HepG2 (cell line): ENCODE data around the gene MTPN. TPM values are rescaled to one million over a fixed set of nuclear protein-coding genes. Genes with fewer than 3 reads are reported as not detected.

Experiments
- ATAC-seq: fragments of 200-7000 bp; cut with Tn5 transposase; 3 replicates; pipeline ENCODE4 v1.9.1; 2020; ENCODE audit warnings: mild to moderate bottlenecking, moderate library complexity
- BruUV-seq: library from RNA; stranded (reverse); fragments of 400-500 nt; replicated peaks from 2 replicates; lab custom pipeline; 2021; lab: Mats Ljungman, UMichigan
- CTCF ChIA-PET: fragments of 300-600 bp; formaldehyde crosslinking; extraction: SDS; loops from one replicate; lab custom pipeline; 2021; ENCODE audit warnings: low total read pairs, inconsistent platforms, low intra/inter-chr PET ratio; lab: Yijun Ruan, JAX
- POLR2A ChIA-PET: fragments of 350-600 bp; sonication (Branson Sonifier 250); formaldehyde crosslinking; loops from one replicate; lab custom pipeline; 2020; ENCODE audit warnings: antibody characterized with exemption, inconsistent platforms; lab: Yijun Ruan, JAX
- DNase-seq: peaks from one replicate; pipeline ENCODE4 v3.0.0-alpha.2; 2015; ENCODE audit warnings: low spot score
- FAIRE-seq: peaks from 3 replicates; lab custom pipeline; 2011; peaks lifted over from hg19 to GRCh38; lab: Jason Lieb, UNC
- H2AFZ ChIP-seq: one replicate; pipeline ENCODE4 v1.6.1; 2011; ENCODE audit warnings: low read length, inconsistent platforms
- H3K27ac ChIP-seq: fragments of 300-600 bp; 3 replicates; pipeline ENCODE4 v1.8.0; 2011; ENCODE audit warnings: mixed run types, mild to moderate bottlenecking, mixed read lengths, low read length, inconsistent platforms; ENCODE audit not compliant: insufficient read depth; ENCODE audit errors: extremely low read length
- H3K27me3 ChIP-seq, 2 experiments: fragments of 200-600 bp in 1 of 2; 2 replicates in 1 of 2; 3 replicates in 1 of 2; pipeline versions ENCODE4 v1.6.0 to v1.8.0; 2011; ENCODE audit warnings: low read length in 2 of 2, mild to moderate bottlenecking in 2 of 2, moderate library complexity in 2 of 2, inconsistent platforms in 1 of 2; ENCODE audit not compliant: insufficient read depth in 2 of 2, control insufficient read depth in 1 of 2
- H3K36me3 ChIP-seq, 2 experiments: fragments of 200-600 bp in 1 of 2; replicated peaks in 1 of 2; 2 replicates in 1 of 2; 3 replicates in 1 of 2; pipeline versions ENCODE4 v1.5.1 to v1.8.0; 2011; ENCODE audit warnings: low read length in 2 of 2, inconsistent platforms in 1 of 2; ENCODE audit not compliant: insufficient read depth in 2 of 2, control insufficient read depth in 1 of 2
- H3K4me1 ChIP-seq: 2 replicates; pipeline ENCODE4 v1.5.1; 2012; ENCODE audit warnings: low read length, inconsistent platforms; ENCODE audit not compliant: insufficient read depth
- H3K4me2 ChIP-seq: 2 replicates; pipeline ENCODE4 v1.6.0; 2011; ENCODE audit warnings: low read depth, low read length, inconsistent platforms
- H3K4me3 ChIP-seq, 3 experiments: fragments of 200-600 bp in 1 of 3; sonication (generic), shearing (Covaris generic) in 1 of 3; replicated peaks in 1 of 3; 2 replicates each; pipeline ENCODE4 v1.5.1; 2011 to 2016; ENCODE audit warnings: low read length in 3 of 3, inconsistent platforms in 2 of 3, low read depth in 2 of 3, mild to moderate bottlenecking in 2 of 3, control low read depth in 1 of 3, mixed read lengths in 1 of 3; ENCODE audit not compliant: insufficient read depth in 1 of 3
- H3K79me2 ChIP-seq: one replicate; pipeline ENCODE4 v1.6.1; 2011; ENCODE audit warnings: low read length, inconsistent platforms; ENCODE audit not compliant: insufficient read depth
- H3K9ac ChIP-seq: 2 replicates; pipeline ENCODE4 v1.6.0; 2011; ENCODE audit warnings: mild to moderate bottlenecking, low read depth, low read length, inconsistent platforms; ENCODE audit not compliant: insufficient read depth
- H3K9me3 ChIP-seq: 2 replicates; pipeline ENCODE4 v1.5.1; 2012; ENCODE audit warnings: mild to moderate bottlenecking, low read length
- H4K20me1 ChIP-seq: 2 replicates; pipeline ENCODE4 v1.6.0; 2011; ENCODE audit warnings: inconsistent platforms, mild to moderate bottlenecking, low read length, moderate library complexity; ENCODE audit not compliant: insufficient read depth
- AGO2 ChIP-seq: fragments of 200-400 bp; formaldehyde crosslinking; optimal IDR thresholded peaks from 2 replicates; pipeline ENCODE3; 2017; ENCODE audit warnings: mild to moderate bottlenecking, low read depth, low read length, moderate library complexity
- HDAC2 ChIP-seq: sonication (generic); formaldehyde crosslinking; IDR thresholded peaks from 2 replicates; pipeline ENCODE4 v1.4.0; 2020; ENCODE audit warnings: missing genetic modification reagents
- KLF9 ChIP-seq: IDR thresholded peaks from 2 replicates; pipeline ENCODE4 v1.6.1; 2016; ENCODE audit warnings: low read depth
- TBX3 ChIP-seq: fragments of 450-650 bp; IDR thresholded peaks from 2 replicates; pipeline ENCODE4 v1.6.1; 2017; ENCODE audit warnings: antibody characterized with exemption, mild to moderate bottlenecking, inconsistent platforms, borderline replicate concordance
- TOE1 ChIP-seq: sonication (generic); formaldehyde crosslinking; IDR thresholded peaks from 2 replicates; pipeline ENCODE4 v1.4.0; 2020; ENCODE audit warnings: mild to moderate bottlenecking, missing genetic modification reagents
- XBP1 ChIP-seq: sonication (generic); formaldehyde crosslinking; IDR thresholded peaks from 2 replicates; pipeline ENCODE4 v1.5.0; 2020; ENCODE audit warnings: missing genetic modification reagents
- ZFP62 ChIP-seq: sonication (generic); formaldehyde crosslinking; IDR thresholded peaks from 2 replicates; pipeline ENCODE4 v1.4.0; 2020; ENCODE audit warnings: missing genetic modification reagents
- ZNF205 ChIP-seq: IDR thresholded peaks from 2 replicates; pipeline ENCODE4 v1.6.1; 2018; ENCODE audit warnings: missing biosample characterization, missing genetic modification reagents
- ZNF660 ChIP-seq: sonication (generic); formaldehyde crosslinking; IDR thresholded peaks from 2 replicates; pipeline ENCODE4 v1.5.1; 2020; ENCODE audit warnings: mild to moderate bottlenecking, low read depth, missing genetic modification reagents, borderline replicate concordance
- ZSCAN9 ChIP-seq: IDR thresholded peaks from 2 replicates; pipeline ENCODE4 v1.6.1; 2016; ENCODE audit warnings: borderline replicate concordance
- WGBS: methylation state at CpG from one replicate; pipeline ENCODE4 v1.1.6; 2017; ENCODE audit warnings: low lambda C conversion rate; 5-methylcytosine and 5-hydroxymethylcytosine counted together
- in situ Hi-C: cut with HindIII; loops from 2 replicates; pipeline ENCODE4 v1.10.0; 2017; ENCODE audit warnings: low pct_unique_long_range_greater_than_20kb; ENCODE audit not compliant: extremely low pct_ligation_motif_present
- intact Hi-C: fragments of 100-400 bp; cut with micrococcal nuclease; formaldehyde crosslinking; loops from one replicate; pipeline ENCODE4 v1.10.0; 2022; ENCODE audit not compliant: unreplicated experiment
- polyA plus RNA-seq, 8 experiments: library from polyadenylated mRNA; depleted of rRNA in 3 of 8; stranded (reverse) in 7 of 8; unstranded in 1 of 8; fragments of >200 nt; fragmentation: Illumina TruSeq in 4 of 8; extraction: Trizol in 4 of 8; gene quantifications; 2 replicates each; pipeline versions ENCODE4 v1.2.1 to v1.2.3, GENCODE V29; 2011 to 2016; ENCODE audit warnings: low read depth in 4 of 8, missing spikeins in 1 of 8, mixed read lengths in 1 of 8; ENCODE audit not compliant: insufficient read depth in 1 of 8
- total RNA-seq, 5 experiments: library from RNA; depleted of rRNA; stranded (reverse); fragments of >200 nt; fragmentation: Illumina TruSeq; extraction: Trizol; gene quantifications; 2 replicates each; pipeline ENCODE4 v1.2.3, GENCODE V29; 2016; ENCODE audit warnings: low read depth in 1 of 5
- TF ChIP-seq, protein P1 (sequence below): sonication (generic); formaldehyde crosslinking; IDR thresholded peaks from 2 replicates; pipeline ENCODE4 v1.5.0; 2020; ENCODE audit warnings: mild to moderate bottlenecking, missing genetic modification reagents
- TF ChIP-seq, protein P2 (sequence below): sonication (generic); formaldehyde crosslinking; conservative IDR thresholded peaks from 2 replicates; pipeline ENCODE4 v1.4.0; 2020; ENCODE audit warnings: missing genetic modification reagents

Gene MTPN
- total and polyA plus RNA-seq, 2 of the 13 experiments (the other 11 are each of a cell fraction or from before 2014, with no cell fraction given), result 31.1 to 71.7 TPM

DNA sequence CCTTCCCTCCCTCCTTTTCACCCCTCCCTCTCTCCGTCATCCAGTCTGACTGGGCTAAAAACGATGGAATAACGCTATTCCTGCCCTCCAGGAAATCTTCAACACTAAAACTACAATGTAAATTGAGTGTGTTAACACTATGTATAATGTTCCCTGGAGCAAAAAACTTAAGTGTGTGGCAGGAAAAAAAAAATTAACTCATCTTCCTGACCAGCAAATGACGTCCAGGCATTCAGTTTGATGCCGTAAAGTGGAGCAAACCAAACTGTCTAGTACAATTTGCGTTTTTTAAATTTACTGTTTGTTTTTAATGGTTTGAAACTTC is 545 bp upstream of the MTPN start:
- H3K79me2 ChIP-seq, result peaks cover 41% of the 10 kb centered on the region
- no peak for ATAC-seq
- no TSS peak for BruUV-seq
- no peak overlapping the region for H3K27ac ChIP-seq
- no peaks in the 10 kb centered on the region for H4K20me1 ChIP-seq
- in situ Hi-C loops (no loop called here), intact Hi-C loops (loop anchor here (5.0 kb wide), 1 partner anchor 305 kb away; no protein-coding TSS in a partner anchor)
- H3K4me1 ChIP-seq, result peaks cover 37% of the 10 kb centered on the region
- peak overlapping the region; percentile 90 for H3K4me2 ChIP-seq
- peak overlapping the region; percentile 98 to 100 (median 100) for H3K4me3 ChIP-seq
- no peak for DNase-seq
- peak overlapping the region; percentile 91 for H2AFZ ChIP-seq
- TF ChIP-seq, protein P1, sequence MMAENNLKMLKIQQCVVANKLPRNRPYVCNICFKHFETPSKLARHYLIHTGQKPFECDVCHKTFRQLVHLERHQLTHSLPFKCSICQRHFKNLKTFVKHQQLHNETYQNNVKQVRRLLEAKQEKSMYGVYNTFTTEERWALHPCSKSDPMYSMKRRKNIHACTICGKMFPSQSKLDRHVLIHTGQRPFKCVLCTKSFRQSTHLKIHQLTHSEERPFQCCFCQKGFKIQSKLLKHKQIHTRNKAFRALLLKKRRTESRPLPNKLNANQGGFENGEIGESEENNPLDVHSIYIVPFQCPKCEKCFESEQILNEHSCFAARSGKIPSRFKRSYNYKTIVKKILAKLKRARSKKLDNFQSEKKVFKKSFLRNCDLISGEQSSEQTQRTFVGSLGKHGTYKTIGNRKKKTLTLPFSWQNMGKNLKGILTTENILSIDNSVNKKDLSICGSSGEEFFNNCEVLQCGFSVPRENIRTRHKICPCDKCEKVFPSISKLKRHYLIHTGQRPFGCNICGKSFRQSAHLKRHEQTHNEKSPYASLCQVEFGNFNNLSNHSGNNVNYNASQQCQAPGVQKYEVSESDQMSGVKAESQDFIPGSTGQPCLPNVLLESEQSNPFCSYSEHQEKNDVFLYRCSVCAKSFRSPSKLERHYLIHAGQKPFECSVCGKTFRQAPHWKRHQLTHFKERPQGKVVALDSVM, result peak; percentile 89
- TF ChIP-seq ZFP62 (CRISPR knock-in tag) (no peak), ZNF660 (no peak)
- 38% methylated on average over 6 of the region's 6 CpGs for WGBS
- peak overlapping the region; percentile 33; the same call in 1 of the 2 replicates for H3K9ac ChIP-seq
- FAIRE-seq, result no peak
- CTCF ChIA-PET, result no interaction called here
- POLR2A ChIA-PET, result no interaction called here
- H3K36me3 ChIP-seq, result peaks cover 0 to 1% of the 10 kb centered on the region in 2 experiments; a peak in 1 of 5 replicates
- no peaks in the 10 kb centered on the region for H3K9me3 ChIP-seq
- H3K27me3 ChIP-seq, result no peaks in the 10 kb centered on the region; a peak in 1 of 5 replicates

GRCh38 chr7:135976312-135977006 is 700 bp downstream of the MTPN start:
- ChIA-PET POLR2A (interaction anchor here (0.6 kb wide), 1 partner anchor 34 kb away, joined by 3 read pairs; no protein-coding TSS in a partner anchor), CTCF (no interaction called here)
- H3K9me3 ChIP-seq, result no peaks in the 10 kb centered on the region
- H3K9ac ChIP-seq, result peak overlapping the region; percentile 77
- peaks cover 0 to 9% of the 10 kb centered on the region in 2 experiments; a peak in 1 of 5 replicates for H3K36me3 ChIP-seq
- H4K20me1 ChIP-seq, result no peaks in the 10 kb centered on the region
- peak; percentile 5 for DNase-seq
- no peak overlapping the region for H2AFZ ChIP-seq
- H3K4me1 ChIP-seq, result peaks cover 31% of the 10 kb centered on the region
- peak; percentile 65 for ATAC-seq
- H3K79me2 ChIP-seq, result peaks cover 51% of the 10 kb centered on the region
- in situ Hi-C loops, result no loop called here
- no peak for FAIRE-seq
- H3K27ac ChIP-seq, result peak overlapping the region; percentile 59
- peak overlapping the region; percentile 98 to 100 (median 100) for H3K4me3 ChIP-seq
- intact Hi-C loops, result loop anchor here (5.0 kb wide), 1 partner anchor 304 kb away; no protein-coding TSS in a partner anchor
- H3K4me2 ChIP-seq, result peak overlapping the region; percentile 90
- BruUV-seq, result no TSS peak
- no peaks in the 10 kb centered on the region; a peak in 1 of 5 replicates for H3K27me3 ChIP-seq
- under 1% methylated on average over 13 of the region's 13 CpGs for WGBS
- no peak for TF ChIP-seq KLF9 (CRISPR knock-in tag)
- no peak for TF ChIP-seq TOE1 (CRISPR knock-in tag)
- TF ChIP-seq HDAC2 (CRISPR knock-in tag), result no peak
- TF ChIP-seq, protein P2, sequence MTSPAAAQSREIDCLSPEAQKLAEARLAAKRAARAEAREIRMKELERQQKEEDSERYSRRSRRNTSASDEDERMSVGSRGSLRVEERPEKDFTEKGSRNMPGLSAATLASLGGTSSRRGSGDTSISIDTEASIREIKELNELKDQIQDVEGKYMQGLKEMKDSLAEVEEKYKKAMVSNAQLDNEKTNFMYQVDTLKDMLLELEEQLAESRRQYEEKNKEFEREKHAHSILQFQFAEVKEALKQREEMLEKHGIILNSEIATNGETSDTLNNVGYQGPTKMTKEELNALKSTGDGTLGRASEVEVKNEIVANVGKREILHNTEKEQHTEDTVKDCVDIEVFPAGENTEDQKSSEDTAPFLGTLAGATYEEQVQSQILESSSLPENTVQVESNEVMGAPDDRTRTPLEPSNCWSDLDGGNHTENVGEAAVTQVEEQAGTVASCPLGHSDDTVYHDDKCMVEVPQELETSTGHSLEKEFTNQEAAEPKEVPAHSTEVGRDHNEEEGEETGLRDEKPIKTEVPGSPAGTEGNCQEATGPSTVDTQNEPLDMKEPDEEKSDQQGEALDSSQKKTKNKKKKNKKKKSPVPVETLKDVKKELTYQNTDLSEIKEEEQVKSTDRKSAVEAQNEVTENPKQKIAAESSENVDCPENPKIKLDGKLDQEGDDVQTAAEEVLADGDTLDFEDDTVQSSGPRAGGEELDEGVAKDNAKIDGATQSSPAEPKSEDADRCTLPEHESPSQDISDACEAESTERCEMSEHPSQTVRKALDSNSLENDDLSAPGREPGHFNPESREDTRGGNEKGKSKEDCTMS (CRISPR knock-in tag), result no peak
- no peak for TF ChIP-seq TBX3
- TF ChIP-seq AGO2, result no peak
- no peak for TF ChIP-seq ZNF660
- no peak for TF ChIP-seq ZSCAN9
- TF ChIP-seq ZNF205 (CRISPR knock-in tag), result no peak
- TF ChIP-seq XBP1, result no peak
